Stimulated activated CD8-positive, alpha-beta memory T cell treated with anti-CD3 and anti-CD28 coated beads, Interleukin-7, amount 100 ng/mL, for 24 hours (primary cell): ENCODE measurements around the gene RRP8.

ENCODE experiments used
- DNase-seq: peaks from one replicate; pipeline ENCODE4 v3.0.0-alpha.2; 2020; ENCODE audit warnings: low read depth

RRP8 gene

GRCh38 chr11:6567371-6567745, 36.1 kb downstream of the RRP8 start:
- DNase-seq, result no peak

GRCh38 chr11:6566704-6567370, 36.6 kb downstream of the RRP8 start:
- no peak for DNase-seq

GRCh38 chr11:6565988-6566703, 37.3 kb downstream of the RRP8 start:
- no peak for DNase-seq

- no peak for DNase-seq
Observed at GRCh38 chr11:6565325-6565724, 38.1 kb downstream of the RRP8 start.

- no peak for DNase-seq
Observed at GRCh38 chr11:6563667-6564066, 39.7 kb downstream of the RRP8 start.

- no peak for DNase-seq
Observed at GRCh38 chr11:6563121-6563619, 40.2 kb downstream of the RRP8 start.

GRCh38 chr11:6561288-6561687, 42.1 kb downstream of the RRP8 start:
- no peak for DNase-seq

GRCh38 chr11:6559369-6559768, 44.0 kb downstream of the RRP8 start:
- no peak for DNase-seq

GRCh38 chr11:6557761-6558674, 45.4 kb downstream of the RRP8 start:
- no peak for DNase-seq

GRCh38 chr11:6557063-6557462, 46.4 kb downstream of the RRP8 start:
- DNase-seq, result no peak

GRCh38 chr11:6556139-6556949, 47.1 kb downstream of the RRP8 start:
- DNase-seq, result no peak

GRCh38 chr11:6554828-6555706, 48.3 kb downstream of the RRP8 start:
- no peak for DNase-seq

- no peak for DNase-seq
Observed at GRCh38 chr11:6553634-6554033, 49.8 kb downstream of the RRP8 start.

GRCh38 chr11:6548641-6549040, 54.8 kb downstream of the RRP8 start:
- DNase-seq, result no peak

GRCh38 chr11:6548121-6548520, 55.3 kb downstream of the RRP8 start:
- no peak for DNase-seq

- no peak for DNase-seq
Observed at GRCh38 chr11:6547177-6547576, 56.2 kb downstream of the RRP8 start.

- no peak for DNase-seq
Observed at GRCh38 chr11:6546735-6547134, 56.7 kb downstream of the RRP8 start.

- no peak for DNase-seq
Observed at GRCh38 chr11:6545917-6546605, 57.4 kb downstream of the RRP8 start.
